ENCODE results near the gene USP20. TPM values are rescaled to one million over a fixed set of nuclear protein-coding genes. Genes with fewer than 3 reads are reported as not detected.

USP20 gene
- total RNA-seq, 2 donors from 2014 or later = 14.5 to 23.4 TPM

- H3K4me3 ChIP-seq = no peak overlapping the region
- WGBS, 2 donors = 43 to 58% methylated on average over 14 of the region's 14 CpGs
- TF ChIP-seq, protein P1, sequence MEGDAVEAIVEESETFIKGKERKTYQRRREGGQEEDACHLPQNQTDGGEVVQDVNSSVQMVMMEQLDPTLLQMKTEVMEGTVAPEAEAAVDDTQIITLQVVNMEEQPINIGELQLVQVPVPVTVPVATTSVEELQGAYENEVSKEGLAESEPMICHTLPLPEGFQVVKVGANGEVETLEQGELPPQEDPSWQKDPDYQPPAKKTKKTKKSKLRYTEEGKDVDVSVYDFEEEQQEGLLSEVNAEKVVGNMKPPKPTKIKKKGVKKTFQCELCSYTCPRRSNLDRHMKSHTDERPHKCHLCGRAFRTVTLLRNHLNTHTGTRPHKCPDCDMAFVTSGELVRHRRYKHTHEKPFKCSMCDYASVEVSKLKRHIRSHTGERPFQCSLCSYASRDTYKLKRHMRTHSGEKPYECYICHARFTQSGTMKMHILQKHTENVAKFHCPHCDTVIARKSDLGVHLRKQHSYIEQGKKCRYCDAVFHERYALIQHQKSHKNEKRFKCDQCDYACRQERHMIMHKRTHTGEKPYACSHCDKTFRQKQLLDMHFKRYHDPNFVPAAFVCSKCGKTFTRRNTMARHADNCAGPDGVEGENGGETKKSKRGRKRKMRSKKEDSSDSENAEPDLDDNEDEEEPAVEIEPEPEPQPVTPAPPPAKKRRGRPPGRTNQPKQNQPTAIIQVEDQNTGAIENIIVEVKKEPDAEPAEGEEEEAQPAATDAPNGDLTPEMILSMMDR (IDR thresholded peaks at IDR 0.05) = no peak
- no peak for TF ChIP-seq POLR2A (IDR thresholded peaks at IDR 0.05)
- H3K27me3 ChIP-seq = no peaks in the 10 kb centered on the region
- ATAC-seq (peak; percentile 56), DNase-seq (peak; percentile 16 to 50 (median 24))
- intact Hi-C loops (cut with DNase I) = no loop called here
- no peaks in the 10 kb centered on the region for H3K4me1 ChIP-seq
- no peaks in the 10 kb centered on the region for H3K36me3 ChIP-seq (replicated peaks in 1 of 2; ENCODE audit: insufficient read depth in 1 of 2, low read depth in 2 of 2)
- peak overlapping the region in 1 of 4 donors; percentile 0 for H3K27ac ChIP-seq
- no peaks in the 10 kb centered on the region for H3K9me3 ChIP-seq
Measured at GRCh38 chr9:129918296-129918950, 83.2 kb downstream of the USP20 start.

- no peak overlapping the region for H3K4me3 ChIP-seq
- no peaks in the 10 kb centered on the region for H3K9me3 ChIP-seq
- DNase-seq (no peak), ATAC-seq (no peak)
- intact Hi-C loops (cut with DNase I) = no loop called here
- H3K4me1 ChIP-seq = no peaks in the 10 kb centered on the region
- no peaks in the 10 kb centered on the region for H3K27me3 ChIP-seq
- no peak overlapping the region for H3K27ac ChIP-seq
- H3K36me3 ChIP-seq (replicated peaks in 1 of 2; ENCODE audit: insufficient read depth in 1 of 2, low read depth in 2 of 2) = no peaks in the 10 kb centered on the region
- 56 to 57% methylated on average over 3 of the region's 3 CpGs for WGBS, 2 donors
- TF ChIP-seq, protein P1 (IDR thresholded peaks at IDR 0.05) = no peak
- TF ChIP-seq POLR2A (IDR thresholded peaks at IDR 0.05) = no peak
Measured at GRCh38 chr9:129919277-129919676, 84.0 kb downstream of the USP20 start.

DNA sequence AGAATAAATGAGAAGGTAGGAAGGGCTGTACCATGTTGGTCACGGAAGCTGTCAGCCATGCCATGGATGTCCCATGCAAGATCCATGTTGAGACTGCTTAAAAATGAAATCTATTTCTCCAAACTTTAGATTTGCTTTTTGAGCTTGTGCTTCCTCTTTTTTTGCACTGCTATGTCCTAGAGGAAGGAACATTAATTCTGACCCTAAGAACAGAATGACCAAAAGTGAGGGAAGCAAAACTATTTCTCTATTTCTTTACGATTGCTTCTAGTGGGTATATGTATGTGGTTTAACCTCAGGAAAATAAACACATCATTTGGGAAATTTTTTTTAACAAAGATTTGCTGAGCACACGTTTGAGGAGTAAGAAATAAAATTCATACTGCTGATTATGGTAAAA lies 84.6 kb downstream of the USP20 start:
- no peak for TF ChIP-seq POLR2A (IDR thresholded peaks at IDR 0.05)
- TF ChIP-seq, protein P1 (IDR thresholded peaks at IDR 0.05) = no peak
- H3K9me3 ChIP-seq = no peaks in the 10 kb centered on the region
- peaks cover 0 to 2% of the 10 kb centered on the region in 2 donors for H3K36me3 ChIP-seq (replicated peaks in 1 of 2; ENCODE audit: insufficient read depth in 1 of 2, low read depth in 2 of 2)
- intact Hi-C loops (cut with DNase I) = no loop called here
- H3K27me3 ChIP-seq = no peaks in the 10 kb centered on the region
- ATAC-seq (no peak), DNase-seq (no peak)
- 72 to 80% methylated on average over 3 of the region's 3 CpGs for WGBS, 2 donors
- H3K4me3 ChIP-seq = no peak overlapping the region
- no peaks in the 10 kb centered on the region for H3K4me1 ChIP-seq
- H3K27ac ChIP-seq = no peak overlapping the region

DNA sequence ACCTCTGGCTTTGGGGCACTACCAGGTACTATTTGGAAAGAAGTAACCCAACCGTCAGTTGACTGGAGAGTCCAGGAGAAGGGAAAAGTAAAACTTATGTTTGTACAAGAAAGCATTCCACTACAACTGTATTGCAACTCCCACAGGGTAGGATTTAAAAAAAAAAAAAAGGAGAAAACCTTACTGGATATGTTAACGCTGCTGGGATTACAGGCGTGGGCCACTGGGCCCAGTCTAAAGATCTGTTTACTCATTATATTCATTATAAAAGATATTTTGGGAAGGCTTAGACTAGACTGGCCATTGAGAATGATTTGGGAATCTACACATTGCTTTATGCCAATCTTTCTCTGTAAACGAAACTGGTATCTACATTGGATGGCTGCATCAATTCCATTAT lies 86.6 kb downstream of the USP20 start:
- no peak for DNase-seq
- TF ChIP-seq, protein P1 (IDR thresholded peaks at IDR 0.05) = no peak
- intact Hi-C loops (cut with DNase I) = no loop called here
- WGBS, 2 donors = 94 to 95% methylated on average over 4 of the region's 4 CpGs
- Histone ChIP-seq H3K4me1 (no peaks in the 10 kb centered on the region), H3K4me3 (no peak overlapping the region), H3K9me3 (no peaks in the 10 kb centered on the region), H3K27ac (no peak overlapping the region), H3K36me3 (replicated peaks in 1 of 2; ENCODE audit: insufficient read depth in 1 of 2, low read depth in 2 of 2) (peaks cover 0 to 2% of the 10 kb centered on the region in 2 donors), H3K27me3 (no peaks in the 10 kb centered on the region)
- ATAC-seq = no peak

DNA sequence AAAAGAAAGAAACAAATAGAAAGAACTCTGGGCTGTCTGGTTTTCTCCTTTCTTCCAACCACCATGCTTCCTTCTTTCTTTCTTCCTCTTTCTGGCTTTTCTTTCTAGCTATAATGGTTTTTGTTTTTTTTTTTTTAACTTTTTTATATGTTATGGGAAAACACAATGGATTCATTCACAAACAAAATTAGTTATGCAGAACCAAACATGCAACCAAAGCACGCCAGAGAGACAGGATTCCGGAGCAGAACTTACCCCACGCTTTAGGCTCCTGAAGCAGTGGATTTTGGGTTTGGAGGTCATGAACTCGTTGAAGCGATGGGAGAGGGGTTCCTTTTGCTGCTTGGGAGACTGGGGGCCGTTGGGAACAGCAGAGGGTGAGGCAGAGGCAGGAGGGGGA lies 88.3 kb downstream of the USP20 start:
- 74 to 77% methylated on average over 6 of the region's 6 CpGs for WGBS, 2 donors
- no peak for DNase-seq
- intact Hi-C loops (cut with DNase I) = no loop called here
- Histone ChIP-seq H3K4me1 (no peaks in the 10 kb centered on the region), H3K36me3 (replicated peaks in 1 of 2; ENCODE audit: insufficient read depth in 1 of 2, low read depth in 2 of 2) (peaks cover 0 to 2% of the 10 kb centered on the region in 2 donors), H3K9me3 (no peaks in the 10 kb centered on the region), H3K27me3 (no peaks in the 10 kb centered on the region), H3K27ac (no peak overlapping the region), H3K4me3 (no peak overlapping the region)
- TF ChIP-seq, protein P1 (IDR thresholded peaks at IDR 0.05) = no peak
- TF ChIP-seq POLR2A (IDR thresholded peaks at IDR 0.05) = no peak
- no peak for ATAC-seq
